DMS153 treated with DMSO at 0.1 percent for 48 hours (cell line): ENCODE results near the gene NHERF1.

Experiments
- DNase-seq: peaks from one replicate; lab custom pipeline; 2025; ENCODE audit not compliant: unreplicated experiment; lab: John Stamatoyannopoulos, UW

NHERF1 gene

DNA sequence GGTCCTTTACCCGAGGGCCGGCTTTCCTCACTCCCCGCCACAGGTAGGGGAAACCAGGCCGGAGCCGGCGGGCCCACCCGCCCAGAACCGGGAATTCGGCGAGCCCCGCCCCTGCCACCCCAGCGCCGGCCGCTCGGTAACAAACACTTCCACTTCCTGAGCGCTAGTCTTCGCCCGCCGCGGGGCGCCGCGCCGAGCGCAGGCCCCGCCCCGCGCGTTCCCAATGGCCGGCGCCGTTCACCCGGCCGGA, 224 bp upstream of the NHERF1 start:
- peak; percentile 76 for DNase-seq

DNA sequence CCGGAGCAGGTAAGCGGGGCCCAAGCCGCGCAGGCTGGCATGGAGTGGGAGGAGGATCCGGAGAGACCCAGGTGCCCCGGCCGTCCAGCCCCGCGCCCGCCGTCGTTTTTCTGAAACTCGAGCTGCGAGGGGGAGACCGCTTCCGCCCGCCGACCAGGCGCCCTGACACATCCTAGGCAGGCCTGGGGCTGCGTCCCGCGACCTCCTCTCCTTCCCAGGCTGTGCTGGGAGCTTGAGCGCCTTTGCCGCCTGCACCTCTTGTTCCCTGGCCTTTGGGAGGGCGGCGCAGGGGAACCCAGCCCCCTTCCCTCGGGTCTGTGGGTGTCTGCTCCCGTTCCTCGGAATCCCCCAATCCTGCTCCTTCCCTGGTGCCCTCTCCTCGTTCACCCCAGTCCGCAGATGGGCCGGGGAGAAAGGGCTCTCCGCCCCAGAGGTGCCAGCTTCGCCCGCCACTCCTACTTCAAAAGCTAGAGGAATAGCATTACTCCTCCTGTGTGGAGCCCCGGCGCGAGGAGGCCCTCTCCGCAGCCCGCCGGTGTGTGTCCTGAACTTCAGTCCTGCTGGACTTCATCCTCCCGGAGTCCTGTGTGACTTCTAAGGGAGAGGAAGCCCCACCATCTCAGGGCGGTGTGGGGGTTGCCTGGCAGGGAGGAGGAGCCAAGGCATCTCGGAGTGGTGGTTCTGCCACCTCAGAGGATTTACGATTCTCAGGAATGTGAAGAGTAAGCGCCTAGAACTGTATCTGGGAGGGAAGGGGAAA, 1.0 kb downstream of the NHERF1 start:
- DNase-seq = no peak

DNA sequence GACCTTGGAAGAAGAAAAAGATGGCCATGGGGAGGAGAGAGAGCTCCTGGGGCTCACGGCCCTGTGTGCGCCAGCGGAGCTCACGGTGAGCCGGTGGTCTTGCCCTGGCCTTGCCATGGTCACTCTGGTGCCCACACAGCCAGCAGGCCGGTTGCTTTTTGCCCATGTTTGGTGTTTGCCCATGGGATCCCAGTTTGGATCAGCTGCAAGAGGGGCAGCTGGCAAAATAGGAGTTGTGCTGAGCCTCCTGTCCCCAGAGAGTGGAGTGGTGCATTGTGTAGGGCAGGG, 1.6 kb downstream of the NHERF1 start:
- DNase-seq = no peak

DNA sequence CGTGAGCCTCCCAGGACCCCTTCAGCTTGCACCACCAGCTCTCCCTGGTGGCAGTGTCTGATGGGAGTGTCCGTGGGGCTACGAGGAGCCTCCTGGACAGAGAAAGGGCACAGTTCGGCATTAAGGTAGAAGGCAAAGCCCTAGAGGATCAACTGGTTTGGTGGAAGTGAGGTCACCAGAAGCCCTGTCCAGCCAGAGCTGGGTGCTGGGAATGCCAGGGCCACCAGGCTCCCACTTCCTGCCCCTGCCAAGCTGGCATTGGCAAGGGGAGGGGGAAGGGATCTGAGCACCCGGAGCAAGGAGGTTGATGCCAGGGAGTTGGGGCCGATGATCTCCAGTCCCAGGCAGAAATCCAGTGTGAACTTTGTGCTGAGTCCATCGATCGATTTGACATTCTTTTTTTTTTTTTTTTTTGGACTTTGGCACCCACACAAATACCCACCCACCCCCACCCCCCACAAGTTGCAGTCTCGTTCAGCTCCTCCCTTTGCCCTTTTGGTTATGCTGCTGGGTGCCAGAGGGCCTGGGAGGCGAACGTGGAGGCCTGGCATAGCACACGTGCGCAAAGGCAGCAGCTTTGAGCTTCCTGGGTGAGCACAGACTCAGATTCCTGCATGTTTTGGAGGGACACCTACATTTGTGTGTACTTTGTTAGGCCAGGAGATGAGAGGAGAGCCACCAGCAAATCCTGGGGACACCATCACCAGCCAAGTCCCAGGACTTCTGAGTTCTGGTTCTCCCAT, 2.1 kb downstream of the NHERF1 start:
- no peak for DNase-seq

DNA sequence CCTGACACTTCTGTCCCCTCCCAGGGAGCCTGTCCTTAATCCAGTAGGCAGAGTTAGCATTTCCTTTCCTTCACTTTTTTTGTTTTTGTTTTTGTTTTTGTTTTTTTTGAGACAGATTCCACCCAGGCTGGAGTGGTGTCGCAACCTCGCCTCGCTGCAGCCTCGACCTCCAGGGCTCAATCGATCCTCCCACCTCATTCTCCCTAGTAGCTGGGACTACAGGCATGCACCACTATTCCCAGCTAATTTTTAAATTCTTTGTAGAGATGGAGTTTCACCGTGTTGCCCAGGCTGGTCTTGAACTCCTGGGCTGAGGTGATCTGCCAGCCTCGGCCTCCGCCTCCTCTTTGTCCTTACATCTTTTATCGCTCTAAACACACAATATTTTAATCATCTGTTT, 4.0 kb downstream of the NHERF1 start:
- DNase-seq = no peak

DNA sequence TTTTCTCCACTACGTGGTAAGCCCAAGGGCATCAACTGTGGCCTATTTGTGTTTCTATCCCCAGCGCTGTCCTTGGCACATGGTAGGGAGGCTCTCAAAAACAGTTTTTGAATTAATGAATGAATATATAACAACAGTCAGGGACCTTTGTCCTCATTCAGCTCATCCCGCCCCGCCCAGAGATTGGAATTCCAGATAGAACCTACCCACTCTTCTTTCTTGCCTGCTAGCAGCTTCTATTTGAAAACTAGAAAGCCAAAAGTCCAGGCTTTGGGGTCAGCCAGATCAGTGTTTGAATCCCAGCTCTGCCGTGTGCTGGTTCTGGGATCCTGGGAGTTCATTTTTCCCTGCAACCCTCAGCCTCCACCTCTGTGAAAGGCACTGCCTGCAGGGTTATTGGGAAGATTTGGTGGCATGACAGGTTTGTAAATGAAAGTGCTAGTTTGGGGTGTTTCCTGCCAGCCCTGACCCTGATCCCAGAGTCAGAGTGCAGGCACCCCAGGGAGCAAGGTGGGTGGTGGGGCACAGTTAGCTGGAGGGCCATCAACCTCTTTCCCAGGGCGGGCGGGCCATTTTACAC, 4.5 kb downstream of the NHERF1 start:
- no peak for DNase-seq

DNA sequence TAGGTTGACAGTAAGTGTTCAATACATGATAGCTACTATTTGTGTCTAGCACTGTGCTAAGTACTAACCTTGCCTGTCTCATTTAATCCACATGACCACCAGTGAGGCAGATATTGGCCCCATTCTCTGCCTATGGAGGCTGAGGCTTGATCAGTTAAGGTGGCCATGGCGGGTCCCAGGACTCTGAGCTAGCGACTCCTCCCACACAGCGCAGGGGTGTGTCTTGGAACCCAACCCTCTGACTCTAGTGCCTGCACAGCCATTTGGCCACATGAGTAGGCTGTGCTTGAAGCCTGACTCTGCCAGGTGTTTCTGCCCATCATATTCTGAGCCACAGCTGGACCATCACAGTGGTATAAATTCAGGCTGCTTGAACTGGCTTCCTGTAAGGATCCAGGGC, 6.4 kb downstream of the NHERF1 start:
- DNase-seq = no peak

DNA sequence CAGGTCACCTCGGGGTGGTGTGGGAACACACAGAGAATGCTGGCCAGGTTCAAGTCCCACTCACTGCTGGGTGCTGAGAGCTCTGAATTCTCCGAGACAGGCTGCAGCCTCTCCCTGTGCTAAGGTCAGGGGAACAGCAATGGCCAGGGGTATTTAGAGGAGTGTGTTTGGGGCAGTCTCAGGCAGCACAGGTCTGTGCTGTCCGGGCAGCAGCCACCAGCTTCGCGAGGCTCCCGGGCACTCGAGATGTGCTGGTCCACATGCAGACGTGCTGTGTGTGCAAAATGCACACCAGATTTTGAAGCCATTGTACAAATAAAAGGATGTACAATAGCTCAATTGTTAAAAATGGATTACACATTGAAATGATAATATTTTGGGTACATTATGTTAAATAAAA, 7.1 kb downstream of the NHERF1 start:
- DNase-seq = no peak

DNA sequence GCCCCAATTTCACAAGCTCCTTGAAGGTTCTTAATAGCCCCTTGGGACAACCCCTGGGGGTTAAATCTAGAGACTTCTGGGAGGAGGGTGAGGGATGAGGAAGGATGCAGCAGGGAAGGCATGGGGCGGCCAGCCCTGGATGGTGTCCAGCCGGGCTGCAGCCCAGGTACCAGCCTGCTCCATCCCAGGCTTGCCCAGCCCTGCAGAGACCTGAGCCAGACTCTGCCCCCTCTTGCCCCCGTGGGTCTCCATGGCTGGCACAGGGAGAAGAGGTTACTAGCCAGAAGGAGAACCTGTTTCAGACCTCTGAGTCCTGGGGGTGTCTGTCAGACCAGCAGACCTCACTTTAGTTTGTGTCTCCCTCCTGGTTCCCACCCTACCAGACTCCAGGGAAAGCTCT, 8.5 kb downstream of the NHERF1 start:
- DNase-seq = no peak

DNA sequence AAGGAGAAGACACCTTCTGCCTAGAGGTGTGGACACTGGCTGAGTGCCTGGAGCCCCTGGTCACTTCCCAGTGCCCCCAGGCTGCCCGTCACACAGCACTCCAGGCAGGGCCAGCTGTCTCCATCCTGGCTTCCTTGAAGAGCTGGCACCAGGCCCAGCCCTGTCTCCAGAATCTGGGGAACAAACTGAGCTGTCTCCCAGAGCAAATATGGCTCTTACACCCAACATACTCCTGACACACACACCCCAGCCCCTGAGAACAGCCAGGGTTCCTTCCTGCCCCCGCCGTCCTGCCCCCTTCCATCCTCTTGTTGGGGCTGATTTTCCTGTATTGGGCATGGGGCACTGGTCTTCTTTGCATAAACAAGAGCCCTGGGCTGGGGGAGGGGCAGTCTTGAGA, 9.1 kb downstream of the NHERF1 start:
- no peak for DNase-seq

DNA sequence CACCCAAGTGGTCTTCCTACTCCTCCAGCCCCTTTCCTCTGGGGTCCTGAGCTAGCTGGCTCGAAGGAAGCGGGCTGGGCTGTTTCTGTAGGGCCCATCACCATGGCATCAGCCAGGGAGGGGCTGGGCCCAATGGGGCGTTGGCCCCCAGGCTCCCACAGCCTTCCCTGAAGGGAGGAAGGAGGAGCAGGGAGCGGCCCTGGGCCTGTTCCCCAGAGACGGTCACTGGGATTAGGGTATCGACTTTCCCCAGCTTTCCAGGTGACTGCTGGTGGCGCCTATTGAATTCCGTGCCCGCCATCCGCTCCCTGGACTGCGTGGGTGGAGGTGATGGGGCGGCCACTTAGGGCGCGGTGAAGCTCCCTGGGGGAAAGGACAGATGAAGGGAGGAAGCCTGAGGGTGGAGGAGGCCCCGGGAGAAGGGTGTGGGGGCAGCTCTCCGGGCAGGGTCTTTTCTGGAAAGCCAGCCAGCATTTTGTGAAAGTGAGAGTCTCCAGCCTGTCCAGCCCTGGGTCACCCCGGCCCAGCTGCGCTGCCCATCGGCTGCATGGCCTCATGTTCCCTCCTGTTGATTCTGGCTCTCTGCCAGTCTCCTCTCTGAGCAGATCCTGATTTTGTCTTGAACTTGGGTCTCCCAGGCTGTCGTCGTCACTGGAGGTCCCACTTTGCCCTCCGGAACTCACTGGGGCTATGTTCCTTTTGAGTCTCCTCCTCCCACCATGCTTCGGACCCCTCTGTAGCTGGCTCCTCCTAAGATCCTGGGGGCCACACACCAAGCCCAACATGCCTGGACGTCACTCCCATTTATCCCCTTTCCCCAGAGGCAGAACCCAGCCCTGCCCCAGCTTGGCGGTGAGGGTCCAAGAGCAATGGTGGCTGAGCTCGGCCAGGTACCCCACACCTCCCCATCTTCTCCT, 9.8 kb downstream of the NHERF1 start:
- DNase-seq = peak; percentile 65

DNA sequence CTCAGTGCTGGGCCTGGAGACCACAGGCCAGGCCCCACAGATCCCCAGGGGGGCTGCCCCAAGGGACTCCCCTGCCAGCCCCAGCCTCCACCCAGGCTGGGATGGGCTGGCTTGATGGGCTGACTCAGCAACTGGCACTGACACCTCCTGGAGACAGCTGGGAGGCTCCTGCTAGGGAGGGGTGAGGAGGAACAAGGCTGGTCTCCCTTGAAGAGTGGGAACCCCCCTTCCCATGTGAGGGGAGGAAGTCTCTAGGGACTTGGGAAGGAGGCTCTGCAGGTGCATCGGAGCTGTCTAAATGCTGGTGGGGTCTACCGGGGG, 10.4 kb downstream of the NHERF1 start:
- no peak for DNase-seq

DNA sequence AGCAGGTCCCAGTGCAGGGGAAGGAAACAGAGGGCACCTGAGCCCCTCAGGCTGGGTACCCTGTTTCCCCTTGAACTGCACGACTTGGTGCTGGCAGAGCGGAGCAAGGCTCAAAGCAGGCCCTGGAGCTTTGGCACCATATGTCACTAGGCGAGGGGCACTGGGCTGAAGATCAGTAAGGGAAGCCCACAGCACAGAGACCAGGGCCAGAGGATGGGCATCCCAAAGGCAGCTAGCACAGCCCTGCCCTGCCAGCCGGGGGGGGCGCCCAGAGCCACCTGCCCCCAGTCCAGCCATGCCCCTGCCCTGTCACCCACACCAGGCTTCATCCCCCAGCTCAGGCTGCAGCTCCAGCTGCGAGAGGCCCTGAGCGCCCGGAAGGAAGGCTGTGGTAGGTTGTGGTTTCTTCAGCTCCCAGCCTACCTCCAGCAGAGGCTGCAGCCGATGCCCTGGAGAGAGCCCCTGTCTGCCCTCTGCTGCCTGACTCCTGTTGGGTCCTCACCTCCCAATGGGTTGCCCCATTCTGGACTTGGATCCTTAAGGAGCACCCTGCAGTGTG, 10.9 kb downstream of the NHERF1 start:
- DNase-seq = no peak

DNA sequence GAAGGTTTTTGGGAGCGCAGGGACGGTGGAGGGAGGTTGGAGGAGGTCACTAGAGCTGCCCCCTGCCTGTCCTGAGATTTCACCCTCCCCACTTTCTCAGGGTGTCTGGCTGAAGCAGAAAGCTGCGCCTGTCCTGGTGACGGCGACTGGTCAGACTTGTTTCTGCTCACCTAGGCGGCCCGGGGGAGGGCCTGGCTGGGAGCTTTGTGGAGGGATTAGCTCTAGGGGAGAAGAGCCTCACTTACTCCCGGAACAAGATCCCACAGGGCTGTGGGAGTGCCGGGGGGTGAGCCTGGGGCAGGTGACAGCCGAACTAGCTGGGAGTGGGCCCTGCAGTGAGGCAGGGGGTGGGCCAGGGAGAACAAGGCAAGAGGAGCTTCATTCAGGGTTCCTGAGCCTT, 11.5 kb downstream of the NHERF1 start:
- no peak for DNase-seq

DNA sequence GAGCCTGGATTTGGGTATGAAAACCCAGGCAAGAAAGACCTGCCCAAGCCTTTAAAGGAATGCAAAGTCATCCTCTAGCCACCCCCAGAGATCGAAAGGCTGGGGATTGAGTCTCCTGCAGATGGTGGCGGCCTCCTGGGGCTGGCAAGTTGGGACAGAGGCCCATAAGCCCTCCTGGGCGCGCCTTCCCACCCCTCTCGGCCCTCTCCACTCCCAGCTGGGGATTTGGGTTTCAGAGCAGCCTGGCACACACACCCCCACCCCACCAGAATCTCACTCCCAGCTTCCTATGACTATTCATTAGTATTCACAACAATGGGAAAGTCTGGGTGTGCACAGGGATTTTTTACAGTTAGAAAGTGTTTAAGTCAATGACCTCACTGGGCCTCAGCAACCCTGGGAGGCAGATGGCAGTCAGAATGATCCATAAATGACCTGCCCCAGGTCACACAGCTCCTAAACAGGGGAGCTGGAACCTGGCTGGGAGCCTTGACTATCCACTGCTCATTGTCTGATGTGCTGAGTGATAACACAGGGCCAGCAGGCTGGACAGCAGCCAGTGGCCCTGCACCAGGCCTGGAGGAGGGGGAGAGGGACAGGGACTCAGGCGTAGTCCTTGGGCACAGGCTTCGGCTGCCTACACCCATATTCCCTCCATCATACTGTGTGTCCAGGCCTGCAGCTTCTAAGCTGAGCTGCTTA, 12.1 kb downstream of the NHERF1 start:
- no peak for DNase-seq

DNA sequence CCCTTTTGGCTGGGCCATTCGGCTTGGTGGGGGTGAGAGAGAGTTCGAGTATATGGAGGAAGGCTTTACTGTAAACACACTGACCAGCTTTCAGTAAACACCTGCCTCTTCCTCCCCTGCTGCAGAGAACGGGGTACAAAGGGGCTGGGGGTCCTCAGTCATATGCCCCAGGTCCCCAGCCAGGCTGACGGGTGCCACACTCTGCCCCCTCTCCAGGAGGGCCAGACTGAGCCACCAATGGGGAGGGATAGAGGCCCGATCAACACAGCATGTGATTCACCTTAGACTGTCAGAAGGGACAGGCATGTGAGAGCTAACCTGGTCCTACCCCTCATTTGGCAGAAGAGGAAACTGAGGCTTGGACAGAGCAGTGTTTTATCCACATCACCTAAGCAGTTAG, 13.0 kb downstream of the NHERF1 start:
- no peak for DNase-seq

DNA sequence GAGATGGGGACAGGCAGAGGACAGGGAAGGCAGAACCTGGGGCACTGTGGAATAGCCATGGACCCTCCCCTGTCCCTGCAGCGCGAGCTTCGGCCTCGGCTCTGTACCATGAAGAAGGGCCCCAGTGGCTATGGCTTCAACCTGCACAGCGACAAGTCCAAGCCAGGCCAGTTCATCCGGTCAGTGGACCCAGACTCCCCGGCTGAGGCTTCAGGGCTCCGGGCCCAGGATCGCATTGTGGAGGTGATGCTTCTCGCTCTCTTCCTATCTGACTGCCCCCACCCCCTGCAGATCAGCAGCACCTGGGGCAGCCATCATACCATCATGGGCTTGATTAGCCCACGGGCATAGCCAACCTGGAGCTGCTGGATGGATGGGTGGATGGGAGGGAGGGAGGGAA, 13.5 kb downstream of the NHERF1 start:
- DNase-seq = no peak

DNA sequence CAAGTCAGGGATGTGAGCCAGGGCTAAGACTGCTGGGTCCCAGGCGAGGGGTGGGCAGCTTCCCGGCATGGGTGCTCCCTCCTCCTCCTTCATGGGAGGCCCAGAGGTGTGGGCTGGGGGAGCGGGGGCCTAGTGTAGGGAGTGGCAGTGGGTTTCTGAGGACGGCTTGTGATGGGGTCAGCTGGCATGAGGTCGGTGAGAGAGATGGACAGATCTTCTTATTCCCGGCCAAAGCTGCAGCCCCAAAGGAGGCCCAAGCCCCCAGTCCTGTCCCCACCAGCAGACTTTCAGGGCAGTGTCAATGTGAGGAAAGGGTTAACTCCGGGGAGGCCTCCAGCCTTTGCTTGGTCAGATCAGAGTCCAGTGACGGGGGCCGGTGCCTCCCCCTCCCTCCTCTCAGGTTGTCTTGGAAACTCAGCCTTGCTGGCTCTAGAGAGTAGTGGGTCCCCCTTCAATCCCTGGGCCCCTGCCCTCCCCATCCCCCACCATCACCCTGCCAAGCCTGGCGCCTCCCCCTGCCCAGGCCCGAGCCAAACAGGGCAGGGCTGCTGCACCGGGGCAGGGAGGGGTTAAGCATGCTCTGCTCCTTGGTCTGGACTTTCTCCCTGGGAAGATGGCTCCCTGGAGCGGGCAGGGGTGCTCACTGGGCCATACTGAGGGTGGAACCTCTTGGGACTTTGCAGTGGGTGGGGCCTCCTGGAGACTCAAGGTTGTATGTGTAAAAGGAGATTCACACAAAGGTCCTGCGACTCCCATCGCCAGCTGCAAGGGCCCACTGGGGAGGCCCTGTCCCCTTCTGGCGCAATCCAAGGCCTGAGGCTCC, 15.3 kb downstream of the NHERF1 start:
- DNase-seq = no peak

DNA sequence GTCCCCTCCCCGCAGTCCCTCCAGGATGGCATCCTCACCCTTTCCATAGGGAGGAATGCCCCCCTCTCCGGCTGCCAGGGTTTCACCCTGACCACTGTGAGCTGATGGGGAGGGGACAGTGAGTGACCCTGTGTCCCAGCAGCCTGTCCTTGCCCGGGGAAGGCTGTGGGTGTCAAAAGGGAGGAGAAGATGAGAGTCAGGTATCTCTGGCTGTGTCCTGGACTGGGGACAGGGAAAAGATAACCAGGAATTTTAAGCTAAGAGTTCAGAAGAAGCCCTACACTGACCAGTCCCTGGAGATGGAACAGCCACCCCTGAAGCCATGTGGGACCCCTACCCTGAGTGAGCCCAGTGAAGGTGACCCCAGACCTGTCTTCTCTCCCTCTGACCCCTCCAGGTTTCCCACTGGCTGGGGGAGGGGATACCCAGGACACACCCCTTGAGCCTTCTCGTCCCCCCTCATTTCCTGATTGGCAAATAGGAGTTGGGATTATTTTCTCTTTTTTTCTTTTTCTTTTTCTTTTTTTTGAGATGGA, 16.4 kb downstream of the NHERF1 start:
- DNase-seq = no peak

DNA sequence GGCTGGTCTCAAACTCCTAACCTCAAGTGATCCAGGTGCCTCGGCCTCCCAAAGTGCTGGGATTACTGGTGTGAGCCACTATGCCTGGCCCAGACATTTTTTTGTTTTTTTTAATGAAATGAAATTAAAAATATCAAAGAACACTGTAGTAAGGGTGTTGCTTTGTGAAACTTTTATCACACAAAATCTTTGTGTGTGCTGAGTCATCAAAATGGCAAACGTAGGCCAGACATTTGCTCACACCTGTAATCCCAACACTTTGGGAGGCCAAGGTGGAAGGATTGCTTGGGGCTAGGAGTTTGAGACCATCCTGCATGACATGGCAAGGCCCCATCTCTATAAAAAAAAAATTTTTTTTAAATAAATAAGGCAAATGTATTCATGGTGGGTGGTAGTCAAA, 18.0 kb downstream of the NHERF1 start:
- DNase-seq = no peak
